GM19455 (cell line): Measurements from ENCODE around the gene CD34.

ENCODE experiments used
- ATAC-seq: cut with Tn5 transposase; IDR thresholded peaks from one replicate; pipeline ENCODE4 v1.9.1; 2021; ENCODE audit not compliant: unreplicated experiment

Gene CD34

DNA sequence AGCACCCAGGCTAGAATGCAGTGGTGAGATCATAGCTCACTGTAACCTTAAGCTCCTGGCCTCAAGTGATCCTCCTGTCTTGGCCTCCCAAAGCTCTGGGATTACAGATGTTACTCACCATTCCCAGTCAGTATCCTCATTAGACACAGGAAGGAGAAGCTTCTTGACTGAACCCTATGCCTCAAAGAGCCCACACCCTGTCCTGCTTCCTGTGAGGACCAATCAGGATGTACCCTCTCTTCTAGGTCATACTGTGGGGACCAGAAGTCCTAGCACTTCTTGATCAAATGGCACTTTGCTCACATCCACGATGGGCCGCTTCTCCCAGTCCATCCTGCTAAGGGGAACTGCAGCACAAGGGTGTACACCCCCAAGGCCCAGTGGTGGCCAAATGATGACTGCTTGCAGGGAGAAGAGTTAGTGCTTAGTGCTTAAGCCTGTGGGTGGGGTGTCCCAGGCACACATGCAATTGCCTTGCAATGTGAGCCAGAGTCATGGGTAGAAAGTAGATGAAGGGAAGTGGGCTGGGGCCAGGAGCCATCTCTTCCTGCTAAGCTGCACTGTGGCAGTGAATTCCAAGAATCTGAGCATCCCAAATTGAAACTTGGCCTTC is 9.8 kb downstream of the CD34 start:
- ATAC-seq = no peak

DNA sequence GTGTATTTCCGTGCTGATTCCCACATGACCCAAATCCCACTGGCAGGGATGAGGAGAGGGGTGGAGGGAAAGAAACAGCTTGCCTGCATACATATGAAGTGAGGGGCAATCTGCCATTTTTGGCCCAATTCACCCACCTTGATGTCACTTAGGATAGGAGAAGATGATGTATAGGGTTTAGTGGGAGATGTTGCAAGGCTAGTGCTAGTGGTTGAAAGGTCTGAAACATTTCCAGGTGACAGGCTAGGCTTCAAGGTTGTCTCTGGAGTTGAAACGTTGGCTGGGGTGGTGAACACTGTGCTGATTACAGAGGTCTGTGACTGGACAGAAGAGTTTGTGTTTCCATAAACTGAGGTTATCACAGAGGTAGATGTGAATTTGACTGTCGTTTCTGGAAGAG is 12.1 kb downstream of the CD34 start:
- no peak for ATAC-seq

DNA sequence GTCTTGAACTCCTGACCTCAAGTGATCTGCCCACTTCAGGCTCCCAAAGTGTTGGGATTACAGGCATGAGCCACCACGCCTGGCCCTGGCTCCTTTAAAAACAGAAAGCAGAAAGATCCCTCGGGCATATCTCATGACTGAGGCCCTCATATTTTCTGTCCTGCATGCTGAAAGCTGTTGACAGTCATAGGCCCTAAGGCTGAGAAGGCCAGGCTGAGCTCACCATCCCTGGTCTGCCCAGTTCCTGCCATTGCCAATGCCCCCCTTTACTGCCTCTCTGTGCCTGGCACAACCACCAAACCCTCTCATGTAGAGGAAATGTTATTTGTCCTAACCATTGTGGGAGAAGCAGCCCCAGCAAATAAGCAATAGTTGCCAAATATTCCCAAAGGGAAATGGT is 12.7 kb downstream of the CD34 start:
- ATAC-seq = no peak

DNA sequence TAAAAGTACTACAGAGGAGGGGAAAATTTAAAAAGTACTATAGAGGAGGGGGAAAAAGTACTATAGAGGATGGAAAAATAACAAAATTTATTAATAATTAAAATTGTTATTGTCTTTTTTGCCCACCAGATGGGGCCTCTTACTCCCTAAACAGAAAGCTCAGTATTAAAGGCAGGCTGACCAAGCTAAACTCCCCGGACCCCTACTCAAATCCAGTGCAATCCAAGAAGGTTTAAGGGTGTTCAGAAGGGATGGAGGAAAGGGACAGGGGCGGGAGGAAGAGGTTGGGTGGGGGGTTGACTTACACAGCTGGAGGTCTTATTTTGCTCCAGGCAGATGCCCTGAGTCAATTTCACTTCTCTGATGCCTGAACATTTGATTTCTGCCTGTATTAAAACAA is 13.7 kb downstream of the CD34 start:
- ATAC-seq = no peak

DNA sequence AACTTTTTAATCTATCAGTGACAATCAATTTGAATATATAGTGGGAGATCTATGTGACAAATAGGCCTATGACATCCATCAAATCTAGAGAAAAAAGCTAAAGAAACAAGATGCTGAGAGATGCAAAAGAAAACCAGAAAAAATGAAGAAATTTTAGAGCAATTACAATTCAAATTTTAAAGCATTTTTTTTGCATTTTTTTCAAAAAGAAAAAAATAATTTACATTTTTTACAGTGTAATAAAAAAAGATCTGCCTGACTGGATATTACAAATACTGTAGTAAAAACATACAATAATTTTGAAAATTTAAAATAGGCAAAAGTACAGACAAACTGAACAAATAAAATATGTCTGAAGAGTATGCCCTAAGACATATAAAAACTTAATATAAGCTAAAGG is 14.4 kb downstream of the CD34 start:
- no peak for ATAC-seq

DNA sequence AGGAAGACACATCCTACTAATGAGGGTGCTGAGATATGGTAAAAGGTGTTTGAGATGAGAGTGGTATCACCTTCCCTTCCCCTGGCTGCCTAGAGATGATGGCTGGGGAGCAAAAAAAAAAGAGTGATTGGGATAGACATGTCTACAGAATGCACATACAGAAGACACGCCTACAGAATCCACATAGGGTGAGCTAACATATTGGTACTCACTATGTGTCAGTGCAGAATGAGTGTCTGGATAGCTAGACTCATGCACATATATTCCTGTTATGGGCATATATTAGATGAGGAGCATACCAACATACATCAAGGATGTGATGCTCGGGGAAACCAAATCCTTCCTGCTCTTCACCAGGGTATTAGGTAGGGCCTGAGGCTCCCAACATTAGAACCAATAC is 16.2 kb downstream of the CD34 start:
- no peak for ATAC-seq

DNA sequence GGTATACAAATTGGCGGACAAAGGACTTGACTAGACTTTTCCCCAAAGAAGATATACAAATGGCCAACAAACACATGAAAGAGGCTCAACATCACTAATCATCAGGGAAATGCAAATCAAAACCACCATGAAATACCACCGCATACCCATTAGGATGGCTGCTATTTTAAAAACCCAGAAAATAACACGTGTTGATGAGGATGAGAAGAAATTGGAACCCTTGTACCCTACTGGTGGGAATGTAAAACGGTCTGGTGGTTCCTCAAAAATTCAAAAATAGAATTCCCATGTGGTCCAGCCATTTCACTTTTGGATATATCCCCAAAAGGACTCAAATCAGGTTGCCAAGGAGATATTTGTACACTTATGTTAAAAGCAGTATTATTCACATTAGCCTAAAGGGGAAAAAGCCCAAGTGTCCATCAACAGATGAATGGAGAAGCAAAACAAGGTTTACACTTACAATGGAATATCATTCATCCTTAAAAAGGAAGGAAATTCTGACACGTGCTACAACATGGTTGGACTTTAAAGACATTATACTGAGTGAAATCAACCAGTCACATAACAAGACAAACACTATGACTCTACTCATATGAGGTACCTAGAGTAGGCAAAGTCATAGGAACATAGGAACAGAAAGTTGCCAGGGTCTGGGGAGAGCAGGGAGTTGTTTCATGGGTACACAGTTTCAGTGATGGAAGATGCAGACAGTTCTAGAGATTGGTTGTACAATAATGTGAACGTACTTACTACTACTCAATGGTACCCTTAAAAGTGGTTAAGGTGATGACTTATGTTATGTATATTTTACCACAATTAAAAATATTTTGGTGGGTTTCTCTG is 17.0 kb downstream of the CD34 start:
- no peak for ATAC-seq

DNA sequence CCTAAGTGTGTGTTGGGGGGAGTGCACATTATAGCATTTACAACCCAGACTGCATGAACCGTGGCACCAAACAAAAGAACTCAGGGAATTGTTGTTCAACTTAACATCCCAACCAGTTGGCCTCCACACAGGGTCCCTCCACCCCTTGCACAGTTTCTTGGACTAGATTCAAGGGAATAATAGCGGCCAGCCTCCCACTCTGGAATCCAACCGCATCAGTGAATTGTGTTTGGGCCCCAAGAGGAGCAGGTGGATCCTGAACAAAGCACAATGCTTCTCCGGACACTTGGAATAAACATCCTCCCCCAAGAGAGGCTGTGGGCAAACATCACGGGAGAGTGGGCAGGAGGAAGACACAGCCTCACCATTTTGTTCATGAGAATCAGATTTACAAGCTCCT is 18.2 kb downstream of the CD34 start:
- ATAC-seq = no peak

DNA sequence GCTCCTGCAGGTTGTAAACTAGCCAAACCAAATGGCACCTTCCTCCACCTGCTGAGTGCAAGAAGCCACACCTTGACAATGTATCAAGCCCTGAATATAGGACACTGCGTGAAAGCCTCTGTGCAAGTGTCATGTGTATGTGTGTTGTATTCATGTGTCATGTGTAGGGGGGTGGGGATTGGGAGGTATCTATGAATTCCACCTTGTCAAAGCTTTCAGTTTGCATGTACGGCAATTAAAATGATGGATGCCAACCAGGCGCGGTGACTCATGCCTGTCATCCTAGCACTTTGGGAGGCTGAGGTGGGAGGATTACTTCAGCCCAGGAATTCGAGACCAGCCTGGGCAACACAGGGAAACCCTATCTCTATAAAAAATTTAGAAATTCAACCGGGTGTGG is 19.8 kb downstream of the CD34 start:
- no peak for ATAC-seq

DNA sequence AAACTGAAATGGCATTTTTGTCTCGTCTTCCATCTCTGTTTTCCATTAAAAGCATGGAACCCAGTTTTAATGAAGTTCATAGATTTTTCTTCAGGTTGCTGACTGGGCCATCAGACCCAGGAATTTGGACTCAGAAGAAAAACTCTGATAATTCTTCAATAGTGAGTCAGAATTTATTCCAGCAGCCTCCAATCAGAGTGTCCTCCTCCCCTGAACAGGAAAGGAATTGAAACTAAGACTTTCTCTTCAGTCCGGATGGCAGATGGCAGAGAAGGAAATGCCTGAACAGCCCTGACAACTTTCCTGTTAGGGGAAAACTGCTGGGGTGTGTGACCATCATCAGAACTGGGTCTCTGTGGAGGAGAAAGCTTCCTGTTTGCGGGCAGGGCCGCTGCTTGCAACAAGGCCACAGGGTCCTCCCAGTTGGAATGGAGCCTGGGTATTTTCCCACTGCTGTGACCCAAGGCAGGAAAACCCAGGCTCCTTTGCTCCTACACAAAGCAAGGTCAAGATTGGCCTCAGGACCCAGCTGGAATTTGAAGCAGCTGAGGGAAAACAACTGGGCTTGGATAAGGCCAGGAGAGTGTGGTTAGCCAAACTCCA is 20.7 kb downstream of the CD34 start:
- ATAC-seq = no peak

DNA sequence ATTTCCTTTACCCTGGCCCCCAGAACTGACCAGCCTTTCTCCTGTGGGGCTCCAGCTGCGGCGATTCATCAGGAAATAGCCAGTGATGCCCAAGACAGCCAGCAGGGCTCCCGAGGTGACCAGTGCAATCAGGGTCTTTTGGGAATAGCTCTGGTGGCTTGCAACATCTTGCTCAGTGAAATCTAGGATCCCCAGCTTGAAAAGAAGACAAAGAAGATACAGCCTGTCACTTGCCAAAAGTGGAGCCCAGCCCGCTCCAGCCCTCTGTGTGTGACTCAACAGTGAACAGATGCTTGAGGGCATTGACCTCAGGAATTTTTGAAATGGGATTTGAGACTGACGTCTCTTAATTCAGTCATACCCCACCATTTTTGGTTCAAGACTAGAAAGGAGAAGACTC is 22.3 kb downstream of the CD34 start:
- no peak for ATAC-seq

DNA sequence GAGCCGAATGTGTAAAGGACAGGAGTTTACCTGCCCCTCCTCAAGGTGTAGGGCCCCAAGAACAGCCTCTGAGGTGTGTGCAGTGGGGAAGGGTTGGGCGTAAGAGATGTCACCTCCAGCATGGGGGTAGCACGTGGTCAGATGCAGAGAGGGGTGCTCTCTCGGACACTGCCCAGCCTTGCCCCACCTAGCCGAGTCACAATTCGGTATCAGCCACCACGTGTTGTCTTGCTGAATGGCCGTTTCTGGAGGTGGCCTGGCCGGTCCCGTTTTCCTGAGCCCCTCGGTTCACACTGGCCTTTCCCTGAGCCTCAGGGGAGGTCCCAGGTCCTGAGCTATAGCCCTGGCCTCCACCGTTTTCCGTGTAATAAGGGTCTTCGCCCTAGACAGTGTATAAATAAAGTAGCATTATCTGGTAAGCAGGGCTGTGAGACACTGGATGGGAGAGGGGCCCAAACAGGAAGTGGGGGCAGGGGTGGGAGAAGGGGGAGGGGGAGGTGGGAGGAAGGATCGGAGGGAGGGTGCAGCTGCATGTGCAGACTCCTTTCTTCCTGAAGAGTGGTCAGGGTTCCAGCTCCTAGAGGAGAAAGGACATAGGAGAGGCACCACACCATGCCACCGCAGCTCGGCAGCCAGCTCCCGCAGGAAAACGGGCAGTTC is 23.3 kb downstream of the CD34 start:
- no peak for ATAC-seq

DNA sequence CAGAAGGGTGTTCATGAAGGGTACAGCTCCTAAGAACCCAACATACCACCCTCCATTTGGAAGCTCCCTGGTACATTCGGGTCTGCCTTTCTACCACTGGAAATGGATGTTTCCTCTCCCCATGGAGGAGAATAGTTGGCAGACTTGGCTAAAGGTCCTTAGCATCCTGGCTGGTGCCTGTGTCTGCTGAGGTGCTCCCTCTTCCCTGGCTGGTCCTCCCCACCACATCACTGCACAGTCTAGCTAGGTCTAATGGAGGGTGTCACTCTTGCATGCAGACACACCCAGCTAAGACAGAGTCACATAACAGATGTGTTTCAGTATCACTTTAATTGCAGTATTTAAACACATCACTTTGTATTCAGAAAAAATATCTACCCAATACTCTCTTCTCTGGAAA is 24.7 kb downstream of the CD34 start:
- ATAC-seq = no peak

DNA sequence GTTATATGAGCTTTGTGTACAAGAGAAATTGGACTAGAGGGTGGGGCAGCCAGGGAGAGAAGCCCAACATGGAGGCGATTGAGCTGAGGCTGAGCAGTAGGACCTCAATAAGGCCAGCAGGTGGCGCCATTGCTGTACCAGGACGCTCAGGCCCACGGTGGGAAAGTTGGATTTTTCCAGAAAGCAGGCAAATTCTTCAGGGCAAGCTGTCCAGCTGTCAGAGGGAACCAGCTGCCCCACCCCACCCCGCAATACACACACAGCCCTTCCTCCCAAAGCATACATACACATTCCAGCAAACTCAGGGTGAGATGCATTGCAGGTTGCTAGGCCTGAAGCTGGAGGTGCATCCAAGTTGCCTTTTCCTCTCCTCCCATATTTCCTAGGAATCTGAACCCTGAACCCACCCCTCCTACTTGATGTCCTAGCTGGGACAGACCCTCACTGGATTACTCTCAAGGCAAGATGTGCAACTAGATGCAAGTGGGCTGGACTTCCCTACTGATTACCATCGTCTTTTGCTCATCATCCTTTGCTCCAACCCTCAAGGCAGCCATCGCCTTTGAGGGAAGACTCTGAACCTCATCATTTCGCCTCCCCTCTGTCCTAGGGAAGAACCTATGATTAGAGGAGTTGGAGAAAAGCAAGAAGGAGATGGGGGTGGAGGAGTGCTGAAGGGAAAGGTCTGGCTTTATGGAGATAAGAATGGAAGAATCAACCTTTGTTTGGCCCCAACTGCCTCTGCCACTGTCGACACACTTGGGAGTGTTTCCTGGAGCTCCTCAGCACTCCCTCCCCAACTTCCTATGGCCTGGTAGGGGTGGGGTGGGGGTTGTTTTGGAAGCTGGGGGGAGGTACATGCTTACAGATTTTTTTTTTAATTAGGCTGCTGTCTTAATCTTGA is 25.5 kb downstream of the CD34 start:
- peak; percentile 66 for ATAC-seq

DNA sequence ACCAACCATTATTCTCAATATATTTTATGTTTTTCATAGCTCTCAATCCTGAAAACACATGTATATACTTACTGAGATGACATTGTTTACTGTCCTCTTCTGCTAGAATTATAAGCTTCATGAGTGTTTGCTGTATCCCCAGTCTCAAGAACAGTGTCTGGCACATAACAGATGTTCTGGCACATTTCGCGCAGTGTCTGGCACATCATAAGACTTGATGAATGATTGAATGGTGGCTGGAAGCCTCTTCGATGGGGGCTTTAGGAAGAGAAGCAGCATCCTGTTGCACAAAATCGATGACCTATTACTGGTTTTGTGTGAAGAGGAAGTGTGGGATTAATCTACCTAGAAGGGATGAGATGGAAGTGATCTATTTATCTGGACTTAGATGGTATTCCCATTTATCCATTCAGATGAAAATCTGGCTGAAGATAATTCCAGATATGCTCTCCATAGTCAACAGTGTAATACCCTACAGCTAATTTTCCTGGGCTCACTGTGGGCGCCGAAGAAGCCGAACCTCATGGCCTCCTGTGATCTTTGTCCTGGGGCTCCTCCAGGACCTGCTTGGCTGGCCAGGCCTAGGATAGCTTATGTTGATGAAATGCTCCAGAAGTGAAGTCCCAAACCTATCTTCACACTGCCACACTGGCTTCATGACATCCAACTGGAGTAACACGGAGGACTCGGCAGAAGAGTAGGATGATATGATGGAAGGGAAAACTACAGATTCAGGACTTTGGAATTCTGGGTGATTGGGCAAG is 26.5 kb downstream of the CD34 start:
- no peak for ATAC-seq

DNA sequence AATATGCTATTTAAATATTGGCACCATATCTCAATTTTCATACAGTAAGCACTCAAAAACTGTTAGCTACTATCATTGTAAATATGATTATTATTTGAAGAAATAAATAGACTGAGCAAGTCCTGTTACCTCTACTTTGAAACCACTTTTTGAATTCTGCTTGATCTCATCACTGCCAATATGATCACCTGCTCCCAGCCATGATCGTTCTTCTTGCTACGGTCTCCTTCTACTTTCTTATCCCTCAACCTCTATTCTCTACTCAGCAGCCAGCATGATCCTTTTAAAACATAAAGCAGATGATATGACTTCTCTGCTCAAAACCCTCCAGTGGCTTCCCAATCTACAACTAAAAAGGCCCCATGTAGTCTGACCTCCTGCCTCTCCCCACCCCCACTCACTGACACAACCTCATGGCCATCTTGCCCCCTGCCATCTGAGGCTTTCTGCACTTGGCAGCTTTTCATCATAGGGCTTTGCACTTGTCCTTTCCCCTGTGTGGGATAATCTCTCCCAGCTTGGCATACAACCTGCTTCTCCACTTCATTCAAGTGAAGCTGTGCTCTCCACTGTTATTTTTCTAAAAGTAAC is 27.2 kb downstream of the CD34 start:
- ATAC-seq = peak; percentile 10

DNA sequence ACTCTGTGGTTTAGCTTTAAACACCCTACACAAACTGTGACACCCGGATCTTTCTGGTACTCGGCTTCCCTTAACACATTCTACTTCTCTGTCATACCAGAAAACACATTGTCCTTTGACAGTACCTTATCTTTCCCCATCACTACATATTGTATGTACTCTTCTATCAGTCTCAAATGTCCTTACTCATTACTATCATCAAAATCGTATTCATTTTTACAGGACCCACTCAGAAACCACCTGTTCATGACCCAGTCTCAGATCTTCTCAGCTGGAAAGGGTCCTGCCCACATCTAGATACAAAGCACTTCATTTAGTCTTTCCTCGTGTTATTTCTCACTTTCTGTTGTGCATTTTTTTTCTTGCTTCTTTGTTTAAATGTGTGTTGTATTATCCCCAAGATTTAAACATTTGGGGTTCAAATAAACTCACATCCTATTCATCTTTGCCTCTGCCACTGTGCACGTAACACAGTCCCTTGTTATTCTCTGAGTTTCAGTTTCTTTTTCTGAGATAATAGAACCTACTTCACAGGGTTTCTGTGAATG is 27.7 kb downstream of the CD34 start:
- peak; percentile 69 for ATAC-seq

DNA sequence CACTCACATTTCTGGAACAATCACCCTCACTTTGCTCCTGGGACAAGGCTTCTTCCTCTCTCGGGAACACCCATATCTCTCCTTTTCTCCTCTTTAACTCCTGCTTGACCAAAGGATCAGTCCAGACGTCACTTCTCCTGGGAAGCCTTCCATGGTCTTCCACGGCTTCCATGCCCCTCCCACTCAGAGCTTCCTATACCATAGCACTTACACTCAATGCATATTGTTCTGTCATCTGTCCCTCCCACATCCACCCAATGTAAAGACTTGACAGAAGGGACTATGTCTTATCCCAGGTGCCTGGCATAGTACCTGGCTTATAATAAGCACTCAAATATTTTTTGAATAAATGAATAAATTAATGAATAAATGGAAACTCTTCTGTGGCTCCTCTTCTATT is 28.2 kb downstream of the CD34 start:
- ATAC-seq = no peak

DNA sequence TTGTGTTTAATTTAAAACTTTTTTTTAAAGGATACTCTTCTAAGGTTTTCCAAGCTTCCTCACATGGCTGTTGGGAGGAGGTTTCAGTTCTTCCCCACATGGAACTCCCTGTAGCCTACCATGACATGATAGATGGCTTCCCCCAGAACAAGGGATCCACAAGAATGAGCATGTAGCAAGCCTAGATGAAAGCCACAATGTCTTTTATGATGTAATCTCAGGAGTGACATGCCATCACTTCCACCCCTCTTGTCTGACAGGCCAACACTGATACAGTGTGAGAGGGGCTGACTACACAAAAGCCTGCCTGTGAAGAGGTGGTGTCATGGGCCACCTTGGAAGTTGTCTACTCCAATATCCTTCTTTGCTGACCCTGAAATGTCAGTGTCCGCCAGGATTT is 32.0 kb downstream of the CD34 start:
- no peak for ATAC-seq
